HepG2 (cell line): ENCODE data around the gene SLC29A3.

Experiments
- JUN ChIP-seq: sonication (generic); formaldehyde crosslinking; IDR thresholded peaks from 2 replicates; pipeline ENCODE4 v1.4.0; 2020; ENCODE audit warnings: mild to moderate bottlenecking, missing genetic modification reagents
- ZFP37 ChIP-seq: sonication (generic); formaldehyde crosslinking; IDR thresholded peaks from 2 replicates; pipeline ENCODE4 v1.4.0; 2020; ENCODE audit warnings: missing genetic modification reagents, borderline replicate concordance
- TF ChIP-seq, protein P1 (sequence below): IDR thresholded peaks from 2 replicates; pipeline ENCODE4 v1.6.1; 2016; ENCODE audit warnings: missing compliant biosample characterization, missing genetic modification reagents, borderline replicate concordance

DNA sequence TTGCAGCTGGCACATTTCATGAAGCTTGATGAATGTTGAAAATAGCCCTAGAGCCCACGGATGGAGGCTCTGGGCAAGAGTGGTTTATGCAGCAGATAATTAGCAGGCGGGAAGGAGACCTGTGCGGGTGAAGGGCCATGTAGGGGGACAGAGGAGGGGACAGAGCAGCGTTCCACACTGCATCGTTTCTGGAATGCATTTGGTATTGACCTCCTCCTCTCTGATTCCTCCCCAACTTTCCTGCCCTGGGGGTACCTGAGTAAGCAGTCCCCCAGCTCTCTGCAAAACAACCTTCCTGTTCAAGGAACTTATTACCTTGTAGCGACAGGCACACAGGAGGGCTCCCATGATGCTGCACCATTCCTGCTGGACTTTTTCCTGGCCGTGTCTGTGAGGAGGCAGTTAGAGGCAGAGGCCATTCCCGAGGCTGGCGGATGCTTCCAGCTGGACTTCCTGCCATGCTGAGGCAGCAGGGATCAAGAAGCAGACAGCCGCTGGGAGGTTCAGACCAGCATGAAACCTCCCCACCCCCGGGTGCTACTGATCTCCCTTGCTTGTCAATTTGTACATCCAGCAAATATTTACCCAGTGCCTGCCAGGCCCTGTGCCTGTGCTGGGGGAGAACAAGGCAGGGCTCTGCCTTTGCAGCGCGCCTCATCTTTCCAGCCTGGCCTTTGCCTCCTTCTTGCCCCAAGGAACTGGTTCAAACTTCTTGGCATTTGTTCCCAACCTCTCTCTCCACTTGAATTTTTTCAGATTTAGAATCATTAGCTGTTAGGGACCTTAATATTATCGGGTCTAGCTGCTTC lies 28.7 kb downstream of the SLC29A3 start:
- TF ChIP-seq JUN (CRISPR knock-in tag) (no peak), ZFP37 (CRISPR knock-in tag) (peak; percentile 65; the same call in 1 of the 2 replicates)
- TF ChIP-seq, protein P1, sequence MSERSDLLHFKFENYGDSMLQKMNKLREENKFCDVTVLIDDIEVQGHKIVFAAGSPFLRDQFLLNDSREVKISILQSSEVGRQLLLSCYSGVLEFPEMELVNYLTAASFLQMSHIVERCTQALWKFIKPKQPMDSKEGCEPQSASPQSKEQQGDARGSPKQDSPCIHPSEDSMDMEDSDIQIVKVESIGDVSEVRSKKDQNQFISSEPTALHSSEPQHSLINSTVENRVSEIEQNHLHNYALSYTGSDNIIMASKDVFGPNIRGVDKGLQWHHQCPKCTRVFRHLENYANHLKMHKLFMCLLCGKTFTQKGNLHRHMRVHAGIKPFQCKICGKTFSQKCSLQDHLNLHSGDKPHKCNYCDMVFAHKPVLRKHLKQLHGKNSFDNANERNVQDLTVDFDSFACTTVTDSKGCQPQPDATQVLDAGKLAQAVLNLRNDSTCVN: peak; percentile 86; the same call in 1 of the 2 replicates
